AG09319 (cell line): ENCODE results near the gene DMD.

Source experiments
- DNase-seq: peaks from one replicate; pipeline ENCODE4 v3.0.0-alpha.2; 2010; ENCODE audit warnings: low read depth; ENCODE audit errors: extremely low read depth
- TF ChIP-seq, protein P1 (sequence below): IDR thresholded peaks from 2 replicates; pipeline ENCODE4 v1.5.1; 2011; ENCODE audit warnings: low read depth, mild to moderate bottlenecking, inconsistent platforms, low read length, moderate library complexity

DMD gene

DNA sequence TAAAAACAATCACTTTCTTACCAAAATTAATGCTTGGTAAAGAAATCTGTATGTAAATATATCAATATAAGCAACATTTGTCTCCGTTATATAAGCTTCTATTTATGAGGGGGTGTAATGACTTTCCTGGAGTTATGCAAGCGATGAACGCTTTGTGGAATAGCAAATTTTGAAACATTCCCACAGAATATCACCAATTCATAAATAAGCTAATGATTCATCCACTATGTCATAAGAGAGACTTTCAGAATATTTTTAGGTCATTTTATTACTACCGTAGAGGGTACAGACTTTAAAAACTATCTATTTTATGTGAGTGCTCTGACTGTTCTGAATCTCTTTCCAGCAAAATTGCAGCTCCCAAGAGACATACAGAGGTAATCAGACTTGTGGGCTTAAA, 1960.0 kb downstream of the DMD start:
- TF ChIP-seq, protein P1, sequence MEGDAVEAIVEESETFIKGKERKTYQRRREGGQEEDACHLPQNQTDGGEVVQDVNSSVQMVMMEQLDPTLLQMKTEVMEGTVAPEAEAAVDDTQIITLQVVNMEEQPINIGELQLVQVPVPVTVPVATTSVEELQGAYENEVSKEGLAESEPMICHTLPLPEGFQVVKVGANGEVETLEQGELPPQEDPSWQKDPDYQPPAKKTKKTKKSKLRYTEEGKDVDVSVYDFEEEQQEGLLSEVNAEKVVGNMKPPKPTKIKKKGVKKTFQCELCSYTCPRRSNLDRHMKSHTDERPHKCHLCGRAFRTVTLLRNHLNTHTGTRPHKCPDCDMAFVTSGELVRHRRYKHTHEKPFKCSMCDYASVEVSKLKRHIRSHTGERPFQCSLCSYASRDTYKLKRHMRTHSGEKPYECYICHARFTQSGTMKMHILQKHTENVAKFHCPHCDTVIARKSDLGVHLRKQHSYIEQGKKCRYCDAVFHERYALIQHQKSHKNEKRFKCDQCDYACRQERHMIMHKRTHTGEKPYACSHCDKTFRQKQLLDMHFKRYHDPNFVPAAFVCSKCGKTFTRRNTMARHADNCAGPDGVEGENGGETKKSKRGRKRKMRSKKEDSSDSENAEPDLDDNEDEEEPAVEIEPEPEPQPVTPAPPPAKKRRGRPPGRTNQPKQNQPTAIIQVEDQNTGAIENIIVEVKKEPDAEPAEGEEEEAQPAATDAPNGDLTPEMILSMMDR = no peak
- no peak for DNase-seq

DNA sequence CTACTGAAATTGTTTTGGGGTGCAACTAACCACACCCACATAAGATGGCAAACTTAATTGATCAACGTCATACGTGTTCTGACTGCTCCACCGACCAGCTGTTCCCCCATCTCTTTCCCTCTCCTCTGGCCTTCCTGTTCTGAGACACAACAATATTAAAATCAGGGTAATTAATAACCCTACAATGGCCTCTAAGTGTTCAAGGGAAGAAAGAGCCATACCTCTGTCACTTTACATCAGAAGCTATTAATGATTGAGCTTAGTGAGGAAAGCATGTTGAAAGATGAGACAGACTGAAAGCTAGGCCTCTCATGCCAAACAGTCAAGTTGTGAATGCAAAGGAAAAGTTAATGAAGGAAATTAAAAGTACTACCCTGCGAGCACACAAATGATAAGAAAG, 1965.6 kb downstream of the DMD start:
- no peak for DNase-seq
- TF ChIP-seq, protein P1 = no peak

DNA sequence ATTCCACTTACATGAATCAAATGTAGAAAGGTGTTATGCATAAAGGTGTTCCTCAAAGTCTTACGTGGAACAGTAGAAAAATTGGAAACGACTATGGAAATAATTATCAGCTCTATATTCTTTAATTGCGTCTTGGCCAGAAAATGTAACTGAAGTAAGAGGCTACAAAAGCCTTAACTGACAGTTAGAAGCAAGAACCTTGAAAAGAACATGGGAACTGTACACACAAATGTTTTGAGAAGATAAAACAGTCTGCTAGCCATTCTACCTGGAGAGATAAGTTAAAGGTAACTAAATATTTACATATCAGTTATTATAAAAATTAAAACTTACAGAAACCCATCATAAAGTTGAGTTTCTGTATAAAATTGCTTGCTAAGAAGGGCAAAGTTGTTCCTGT, 1967.5 kb downstream of the DMD start:
- no peak for DNase-seq
- TF ChIP-seq, protein P1 = no peak

DNA sequence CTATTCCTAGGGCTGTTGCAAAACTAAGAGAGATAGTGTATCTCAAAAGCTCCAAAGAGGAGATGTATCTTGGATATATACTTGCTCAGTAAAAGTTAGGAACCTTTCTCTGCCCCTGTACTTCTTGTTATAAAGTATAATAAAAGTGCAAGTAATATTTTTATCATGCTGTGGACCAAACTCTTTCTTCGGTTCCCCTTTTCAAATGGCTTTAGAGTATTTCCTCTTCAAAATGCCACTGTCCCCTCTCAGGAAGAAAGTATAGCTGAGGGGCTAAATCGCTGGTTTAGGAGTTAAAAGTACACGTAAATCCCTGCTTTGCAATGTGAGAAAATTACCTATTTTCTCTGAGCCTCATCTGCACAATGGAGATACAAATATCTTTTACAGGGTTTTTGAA, 1970.4 kb downstream of the DMD start:
- TF ChIP-seq, protein P1 = no peak
- DNase-seq = no peak

DNA sequence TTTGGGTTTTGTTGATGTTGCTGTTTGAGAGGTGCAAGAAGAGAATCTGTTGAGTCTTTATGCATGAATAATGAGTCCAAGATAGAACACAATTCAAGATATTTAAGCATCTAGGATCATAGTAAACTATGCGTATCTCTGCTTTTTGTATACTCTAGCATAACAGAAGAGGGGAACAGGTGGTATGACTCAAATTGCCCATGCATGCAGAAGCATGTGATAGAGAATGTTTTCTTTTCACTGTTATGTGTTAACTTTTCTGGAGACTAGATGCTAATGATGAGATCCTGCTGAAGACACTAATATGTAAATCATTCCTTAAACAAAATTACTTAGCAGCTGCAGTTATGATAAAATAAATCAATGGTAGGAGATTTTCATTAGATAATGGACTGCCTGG, 1974.2 kb downstream of the DMD start:
- DNase-seq = no peak
- TF ChIP-seq, protein P1 = no peak

DNA sequence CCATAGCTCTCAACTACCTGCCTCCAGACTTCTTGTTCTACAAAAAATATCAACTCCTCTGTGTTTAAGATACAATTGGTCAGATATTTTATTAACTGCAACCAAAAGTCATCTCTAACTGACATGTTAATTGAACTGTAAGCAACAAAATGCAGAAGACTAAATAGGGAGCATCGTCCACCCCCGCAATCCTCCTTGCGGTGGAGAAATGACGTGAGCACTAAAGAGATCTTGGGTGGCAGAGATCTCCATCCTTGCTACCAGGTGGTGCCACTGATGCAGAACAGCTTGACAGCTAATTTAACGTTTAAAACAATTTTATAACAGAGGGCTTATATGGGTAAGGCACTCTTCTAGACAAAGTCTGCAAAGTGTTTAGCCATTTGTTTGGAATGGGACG, 1975.1 kb downstream of the DMD start:
- DNase-seq = no peak
- TF ChIP-seq, protein P1 = no peak

DNA sequence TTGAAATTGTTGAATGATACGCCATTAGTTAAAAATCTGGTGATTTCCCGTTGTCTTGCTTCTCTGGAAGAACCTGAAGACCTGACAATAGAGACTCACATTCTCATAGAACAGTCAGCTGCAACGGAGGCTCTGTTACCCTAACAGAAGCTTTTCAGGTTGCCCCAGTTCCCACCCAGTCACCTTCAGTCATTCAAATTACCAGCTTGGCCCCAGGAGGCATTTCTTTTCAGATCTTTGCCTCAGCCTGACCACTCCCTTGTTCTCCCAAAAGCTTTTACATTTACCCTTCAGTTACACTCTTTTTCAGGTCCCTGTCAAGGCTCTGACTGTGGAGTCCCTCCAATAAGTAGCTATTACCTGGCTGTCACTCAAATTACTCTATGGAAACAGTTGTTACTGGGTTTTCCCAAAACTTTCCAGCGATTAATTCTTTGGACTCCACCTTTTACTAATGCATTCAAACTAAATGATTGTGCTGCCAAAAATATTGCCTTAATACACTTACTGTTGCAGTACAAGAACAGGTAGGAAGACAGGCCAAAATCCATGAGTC, 1977.3 kb downstream of the DMD start:
- DNase-seq = no peak
- TF ChIP-seq, protein P1 = no peak
